KOPT-K1 (cell line): ENCODE data around the gene APOBEC3F.
"Not testable (repeated sequence)": the region's sequence is repeated elsewhere in the genome, so short reads cannot be mapped to it uniquely, and the experiment has no call there.

Experiments
- H3K27ac ChIP-seq: fragments of 200-600 bp; sonication (generic); 2 replicates; pipeline ENCODE4 v1.5.1; 2016; ENCODE audit warnings: antibody characterized with exemption, mild to moderate bottlenecking, low read depth, low read length; ENCODE audit not compliant: poor library complexity, severe bottlenecking
- H3K36me3 ChIP-seq: fragments of 200-600 bp; sonication (generic); 2 replicates; pipeline ENCODE4 v1.5.1; 2017; ENCODE audit warnings: antibody characterized with exemption, mild to moderate bottlenecking, low read length, moderate library complexity; ENCODE audit not compliant: insufficient read depth
- H3K9me3 ChIP-seq: fragments of 200-600 bp; sonication (generic); 2 replicates; pipeline ENCODE4 v1.5.1; 2017; ENCODE audit warnings: antibody characterized with exemption, low read length, mild to moderate bottlenecking; ENCODE audit not compliant: insufficient read depth, poor library complexity, severe bottlenecking

The APOBEC3F gene

GRCh38 chr22:39017596-39018365, 22.9 kb upstream of the APOBEC3F start:
- H3K9me3 ChIP-seq, result no peaks in the 10 kb centered on the region
- no peak overlapping the region for H3K27ac ChIP-seq
- H3K36me3 ChIP-seq, result peaks cover 23% of the 10 kb centered on the region

- not testable (repeated sequence) for H3K9me3 ChIP-seq
- Histone ChIP-seq H3K36me3 (peaks cover 39% of the 10 kb centered on the region), H3K27ac (peak overlapping the region; percentile 93)
Observed at GRCh38 chr22:39020021-39020651, 20.5 kb upstream of the APOBEC3F start.

- H3K36me3 ChIP-seq, result peaks cover 43% of the 10 kb centered on the region
- H3K9me3 ChIP-seq, result no peaks in the 10 kb centered on the region
- H3K27ac ChIP-seq, result peak overlapping the region; percentile 93
Observed at GRCh38 chr22:39021552-39022250, 19.0 kb upstream of the APOBEC3F start.

- Histone ChIP-seq H3K9me3 (no peaks in the 10 kb centered on the region), H3K27ac (peak overlapping the region; percentile 63), H3K36me3 (peaks cover 30% of the 10 kb centered on the region)
Observed at GRCh38 chr22:39024519-39025308, 15.9 kb upstream of the APOBEC3F start.

- peaks cover 30% of the 10 kb centered on the region for H3K36me3 ChIP-seq
- peak overlapping the region; percentile 63 for H3K27ac ChIP-seq
- H3K9me3 ChIP-seq, result no peaks in the 10 kb centered on the region
Observed at GRCh38 chr22:39026509-39027150, 14.0 kb upstream of the APOBEC3F start.

GRCh38 chr22:39027717-39028116, 12.9 kb upstream of the APOBEC3F start:
- Histone ChIP-seq H3K36me3 (peaks cover 35% of the 10 kb centered on the region), H3K27ac (no peak overlapping the region), H3K9me3 (no peaks in the 10 kb centered on the region)

- Histone ChIP-seq H3K9me3 (no peaks in the 10 kb centered on the region), H3K36me3 (peaks cover 37% of the 10 kb centered on the region), H3K27ac (no peak overlapping the region)
Observed at GRCh38 chr22:39028281-39028680, 12.4 kb upstream of the APOBEC3F start.

GRCh38 chr22:39029227-39029626, 11.4 kb upstream of the APOBEC3F start:
- no peak overlapping the region for H3K27ac ChIP-seq
- peaks cover 30% of the 10 kb centered on the region for H3K36me3 ChIP-seq
- H3K9me3 ChIP-seq, result no peaks in the 10 kb centered on the region

GRCh38 chr22:39030705-39031104, 10.0 kb upstream of the APOBEC3F start:
- H3K27ac ChIP-seq, result no peak overlapping the region
- H3K9me3 ChIP-seq, result no peaks in the 10 kb centered on the region
- peaks cover 26% of the 10 kb centered on the region; the same call in 1 of the 2 replicates for H3K36me3 ChIP-seq

- not testable (repeated sequence) for H3K9me3 ChIP-seq, H3K27ac ChIP-seq
- H3K36me3 ChIP-seq, result peaks cover 20% of the 10 kb centered on the region; the same call in 1 of the 2 replicates
Observed at GRCh38 chr22:39031434-39032295, 9.0 kb upstream of the APOBEC3F start.

GRCh38 chr22:39037071-39037470, 3.6 kb upstream of the APOBEC3F start:
- Histone ChIP-seq H3K27ac (peak overlapping the region; percentile 2), H3K36me3 (peaks cover 12% of the 10 kb centered on the region; the same call in 1 of the 2 replicates)
- not testable (repeated sequence) for H3K9me3 ChIP-seq

- peaks cover 9% of the 10 kb centered on the region; the same call in 1 of the 2 replicates for H3K36me3 ChIP-seq
- H3K9me3 ChIP-seq, result no peaks in the 10 kb centered on the region
- peak overlapping the region; percentile 74 for H3K27ac ChIP-seq
Observed at GRCh38 chr22:39039306-39040126, 1.1 kb upstream of the APOBEC3F start.

GRCh38 chr22:39040155-39040537, 518 bp upstream of the APOBEC3F start:
- not testable (repeated sequence) for H3K9me3 ChIP-seq
- H3K36me3 ChIP-seq, result peaks cover 11% of the 10 kb centered on the region; the same call in 1 of the 2 replicates
- peak overlapping the region; percentile 74 for H3K27ac ChIP-seq
